SK-MEL-5 (cell line): Measurements from ENCODE around the gene LCT. TPM values are rescaled to one million over a fixed set of nuclear protein-coding genes. Genes with fewer than 3 reads are reported as not detected.
A peak's percentile ranks its signal among the peaks of the same experiment; 100 is the strongest.

Experiments used
- DNase-seq: peaks from one replicate; pipeline ENCODE4 v3.0.0-alpha.2; 2016; ENCODE audit warnings: low read depth, low spot score
- in situ Hi-C: cut with HindIII; loops from 2 replicates; pipeline ENCODE4 v1.10.0; 2016; ENCODE audit warnings: low sequenced_read_pairs, high pct_unique_total_duplicates, low pct_unique_long_range_greater_than_20kb
- total RNA-seq: library from RNA; depleted of rRNA; stranded (reverse); fragments of >200 nt; shearing (Covaris generic); gene quantifications from 2 replicates; pipeline ENCODE4 v1.2.3, GENCODE V29; 2014

LCT gene
- total RNA-seq, 1 experiment from 2014 or later = not detected

- in situ Hi-C loops = no loop called here
- DNase-seq = no peak
Observed at GRCh38 chr2:135843671-135844070, 6.7 kb upstream of the LCT start.

- DNase-seq = no peak
- in situ Hi-C loops = no loop called here
Observed at GRCh38 chr2:135840601-135841000, 3.6 kb upstream of the LCT start.

- in situ Hi-C loops = no loop called here
- peak; percentile 67 for DNase-seq
Observed at GRCh38 chr2:135839713-135840112, 2.7 kb upstream of the LCT start.

GRCh38 chr2:135838502-135838901 is 1.5 kb upstream of the LCT start:
- DNase-seq = no peak
- in situ Hi-C loops = no loop called here

GRCh38 chr2:135832891-135833290 is 4.1 kb downstream of the LCT start:
- DNase-seq = no peak
- in situ Hi-C loops = no loop called here

GRCh38 chr2:135831180-135831812 is 5.7 kb downstream of the LCT start:
- in situ Hi-C loops = no loop called here
- DNase-seq = no peak

- in situ Hi-C loops = no loop called here
- DNase-seq = no peak
Observed at GRCh38 chr2:135829378-135830135, 7.4 kb downstream of the LCT start.

- in situ Hi-C loops = no loop called here
- DNase-seq = no peak
Observed at GRCh38 chr2:135826544-135826943, 10.4 kb downstream of the LCT start.

GRCh38 chr2:135825550-135826176 is 11.3 kb downstream of the LCT start:
- in situ Hi-C loops = no loop called here
- DNase-seq = no peak

GRCh38 chr2:135825131-135825530 is 11.9 kb downstream of the LCT start:
- no peak for DNase-seq
- in situ Hi-C loops = no loop called here

GRCh38 chr2:135822855-135823254 is 14.1 kb downstream of the LCT start:
- in situ Hi-C loops = no loop called here

GRCh38 chr2:135821190-135821589 is 15.8 kb downstream of the LCT start:
- DNase-seq = no peak
- in situ Hi-C loops = no loop called here

More at GRCh38 chr2:135822855-135823254, 14.1 kb downstream of the LCT start:
- DNase-seq = no peak

- in situ Hi-C loops = no loop called here
- DNase-seq = no peak
Observed at GRCh38 chr2:135820003-135820618, 16.9 kb downstream of the LCT start.

- in situ Hi-C loops = no loop called here
- peak; percentile 46 for DNase-seq
Observed at GRCh38 chr2:135818937-135819610, 17.9 kb downstream of the LCT start.

- in situ Hi-C loops = no loop called here
- DNase-seq = no peak
Observed at GRCh38 chr2:135817951-135818350, 19.0 kb downstream of the LCT start.

- no peak for DNase-seq
- in situ Hi-C loops = no loop called here
Observed at GRCh38 chr2:135817466-135817865, 19.5 kb downstream of the LCT start.

- in situ Hi-C loops = no loop called here
- DNase-seq = no peak
Observed at GRCh38 chr2:135815269-135815668, 21.7 kb downstream of the LCT start.
